Left renal pelvis (tissue), 4 donors: Measurements from ENCODE around the gene LY6G5B. TPM values are rescaled to one million over a fixed set of nuclear protein-coding genes. Genes with fewer than 3 reads are reported as not detected.

Experiments used
- DNase-seq, 4 donors: peaks; one replicate each; pipeline ENCODE4 v3.0.0-alpha.2; 2013; ENCODE audit warnings: low read depth in 4 of 4, low spot score in 3 of 4
- polyA plus RNA-seq, 4 donors: library from polyadenylated mRNA; unstranded; fragments of 120-200 nt; gene quantifications; one replicate each; pipeline ENCODE4 v1.2.1, GENCODE V29; 2013; ENCODE audit not compliant: insufficient read length in 4 of 4

The LY6G5B gene
- polyA plus RNA-seq: 10 to 100 TPM; 16.6 to 28.7 (median 20.9) TPM

DNA sequence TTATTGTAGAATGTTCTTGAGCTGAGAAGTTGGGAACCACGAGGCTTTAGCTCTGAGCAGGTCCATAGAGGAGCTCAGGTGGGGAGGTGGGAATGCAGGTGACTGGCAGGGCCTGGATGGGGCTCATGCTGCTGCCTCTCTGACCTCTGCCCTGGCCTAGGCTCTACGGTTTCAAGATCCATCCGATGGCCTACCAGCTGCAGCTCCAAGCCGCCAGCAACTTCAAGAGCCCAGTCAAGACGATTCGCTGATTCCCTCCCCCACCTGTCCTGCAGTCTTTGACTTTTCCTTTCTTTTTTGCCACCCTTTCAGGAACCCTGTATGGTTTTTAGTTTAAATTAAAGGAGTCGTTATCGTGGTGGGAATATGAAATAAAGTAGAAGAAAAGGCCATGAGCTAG lies at the start of gene LY6G5B:
LY6G5B (plus strand) TSS at position 301 of the 400 bp plus-strand sequence. CDS start 975 bp downstream, outside the sequence.
- DNase-seq: no peak

DNA sequence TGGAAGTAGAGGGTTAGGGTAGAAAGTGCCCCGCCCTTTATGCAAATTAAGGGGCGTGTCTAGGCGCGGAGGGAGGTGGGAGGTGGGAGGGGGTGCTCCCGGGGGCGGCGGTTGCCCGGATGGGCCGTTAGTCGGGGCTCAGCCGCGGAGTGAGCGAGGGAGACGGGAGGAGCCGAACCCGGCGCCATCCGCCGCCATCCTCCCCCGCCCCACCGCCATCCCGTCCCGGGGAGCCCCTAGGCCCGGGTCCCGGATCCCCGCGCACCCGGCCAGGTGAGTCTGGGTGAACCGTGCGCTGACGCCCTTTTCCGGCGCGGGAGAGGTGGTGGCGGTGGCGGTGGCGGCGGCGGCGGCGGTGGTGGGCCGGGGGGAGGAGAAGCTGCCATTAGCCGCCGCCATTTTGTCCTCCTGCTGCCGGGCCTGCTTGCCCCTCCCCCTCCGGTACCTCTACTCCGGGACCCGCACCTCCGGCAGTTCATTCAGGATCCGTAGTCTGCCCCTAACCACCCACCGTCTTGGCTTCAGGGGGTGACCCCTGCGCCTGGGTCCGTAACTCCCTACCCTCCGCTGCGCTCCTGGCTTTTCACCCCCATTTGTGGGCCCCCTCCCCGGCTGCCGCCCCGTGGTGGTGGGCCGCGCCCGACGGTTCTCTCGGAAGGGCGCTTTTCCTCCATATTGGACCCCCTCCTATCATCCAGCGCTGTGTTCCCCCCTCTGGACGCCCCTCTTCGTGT lies 49.0 kb upstream of the LY6G5B start, which contains the start of gene PRRC2A:
PRRC2A (plus strand) TSS at position 130 of the 734 bp plus-strand sequence. CDS start 2,075 bp downstream, outside the sequence.
- DNase-seq: peak in 2 of 4 donors; percentile 53 to 61

DNA sequence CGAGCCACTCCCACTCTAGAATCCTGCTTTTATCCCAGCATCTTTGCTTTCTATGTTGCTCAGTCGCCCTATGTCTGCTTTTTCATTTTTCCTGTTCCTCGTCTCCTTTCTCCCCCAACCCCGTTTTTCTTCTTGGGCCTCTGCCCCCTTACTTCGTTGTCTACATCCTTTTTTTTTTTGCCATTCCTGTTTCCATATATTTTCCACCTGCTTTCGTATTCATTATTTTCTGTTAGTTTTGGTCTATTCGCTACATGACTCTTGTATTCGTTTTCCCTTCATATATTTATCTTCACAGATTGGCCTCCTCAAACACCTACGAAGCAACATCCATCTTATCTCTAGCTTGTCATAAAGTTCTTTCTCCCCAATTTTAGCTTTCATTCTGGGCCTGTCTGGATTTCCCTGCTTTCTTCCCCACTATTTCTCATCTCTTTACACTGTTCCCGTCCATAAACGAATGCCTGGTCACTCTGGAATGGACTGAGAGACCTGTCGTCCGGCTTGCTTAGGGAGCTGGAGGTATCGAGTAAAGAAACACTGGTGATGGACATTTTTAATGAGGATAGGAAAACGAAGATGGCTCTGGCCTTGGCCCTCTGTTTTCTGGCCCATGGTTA lies 48.3 kb upstream of the LY6G5B start:
- DNase-seq: no peak

DNA sequence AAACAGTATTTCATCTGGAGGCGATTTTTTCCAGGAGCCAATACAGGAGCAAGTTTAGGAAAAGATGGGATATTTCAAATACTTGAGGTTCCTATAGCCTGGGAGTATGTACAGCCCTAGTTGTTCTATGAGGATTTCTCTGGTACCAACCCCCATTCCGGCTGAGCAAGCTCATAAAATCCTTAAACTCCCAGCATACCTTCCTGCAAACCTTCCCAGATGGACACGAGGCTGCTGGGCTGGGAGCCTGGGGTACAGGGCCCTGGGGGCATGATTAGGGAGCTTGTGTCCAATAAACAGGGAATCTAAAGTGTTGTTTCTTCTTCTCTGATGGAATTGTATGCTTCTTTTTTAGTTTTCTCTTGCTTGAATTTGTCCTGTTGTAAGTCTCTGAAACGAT lies 47.8 kb upstream of the LY6G5B start:
- DNase-seq: no peak

DNA sequence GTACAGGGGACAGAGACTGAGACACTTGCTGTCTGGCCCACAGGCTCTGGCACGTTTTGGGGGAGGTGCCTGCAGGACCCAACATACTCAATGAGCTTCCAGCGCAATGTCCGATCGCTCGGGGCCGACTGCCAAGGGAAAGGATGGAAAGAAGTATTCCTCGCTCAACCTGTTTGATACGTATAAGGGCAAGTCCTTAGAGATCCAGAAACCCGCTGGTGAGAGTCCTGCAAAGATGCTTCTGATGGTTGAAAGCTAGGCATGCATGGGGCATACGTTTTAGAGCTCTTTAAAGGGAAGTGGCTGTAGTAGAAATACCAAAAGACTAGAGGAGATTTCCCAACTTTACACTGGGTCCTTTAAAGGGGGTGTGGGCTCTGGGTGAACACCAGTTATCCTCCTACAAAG lies 47.1 kb upstream of the LY6G5B start:
- DNase-seq: no peak

DNA sequence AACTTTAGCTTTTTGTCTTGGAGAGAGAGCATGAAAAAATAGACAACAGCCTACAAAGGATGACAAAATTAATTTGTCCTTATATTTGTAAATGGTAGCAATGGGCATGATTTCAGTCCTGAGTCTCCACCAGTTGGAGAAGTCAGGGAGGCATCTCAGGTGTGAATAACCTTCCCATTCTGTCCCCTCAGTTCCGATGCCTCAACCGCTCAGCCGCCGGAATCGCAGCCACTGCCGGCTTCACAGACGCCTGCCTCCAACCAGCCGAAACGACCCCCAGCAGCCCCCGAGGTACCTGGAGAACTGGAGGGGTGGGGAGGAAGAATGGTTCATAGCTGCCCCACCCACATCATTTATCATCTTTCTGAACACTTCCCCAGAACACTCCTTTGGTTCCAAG lies 45.7 kb upstream of the LY6G5B start:
- DNase-seq: no peak

DNA sequence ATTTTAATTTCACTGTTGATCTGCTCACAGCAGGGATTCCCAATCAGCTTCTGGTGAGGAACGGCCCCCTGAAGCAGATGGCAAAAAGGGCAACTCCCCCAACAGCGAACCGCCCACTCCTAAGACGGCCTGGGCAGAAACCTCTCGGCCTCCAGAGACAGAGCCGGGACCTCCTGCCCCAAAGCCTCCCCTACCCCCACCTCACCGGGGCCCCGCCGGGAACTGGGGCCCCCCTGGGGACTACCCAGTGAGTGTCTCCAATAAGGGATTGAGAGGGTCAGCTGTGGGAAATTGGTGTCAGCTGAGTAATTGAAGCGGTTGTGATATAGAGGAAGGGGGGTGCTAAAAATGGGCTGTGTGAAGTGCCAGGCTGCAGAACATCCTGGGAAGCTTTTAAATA lies 42.8 kb upstream of the LY6G5B start:
- no peak for DNase-seq

DNA sequence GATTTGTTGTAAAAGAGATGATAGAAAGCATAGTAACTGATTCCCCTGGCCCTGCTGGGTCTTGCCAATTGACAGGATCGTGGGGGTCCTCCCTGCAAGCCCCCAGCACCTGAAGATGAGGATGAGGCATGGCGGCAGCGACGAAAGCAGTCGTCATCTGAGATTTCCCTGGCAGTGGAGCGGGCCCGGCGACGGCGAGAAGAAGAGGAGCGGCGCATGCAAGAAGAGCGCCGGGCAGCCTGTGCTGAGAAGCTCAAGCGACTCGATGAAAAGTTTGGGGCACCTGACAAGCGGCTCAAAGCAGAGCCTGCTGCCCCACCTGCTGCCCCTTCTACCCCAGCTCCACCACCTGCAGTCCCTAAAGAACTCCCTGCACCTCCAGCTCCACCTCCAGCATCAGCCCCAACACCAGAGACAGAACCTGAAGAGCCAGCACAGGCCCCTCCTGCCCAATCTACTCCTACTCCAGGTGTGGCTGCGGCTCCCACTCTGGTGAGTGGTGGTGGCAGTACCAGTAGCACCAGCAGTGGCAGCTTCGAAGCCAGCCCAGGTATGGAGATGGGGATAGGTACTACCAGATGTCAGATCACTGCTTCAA lies 42.0 kb upstream of the LY6G5B start:
- DNase-seq: no peak

DNA sequence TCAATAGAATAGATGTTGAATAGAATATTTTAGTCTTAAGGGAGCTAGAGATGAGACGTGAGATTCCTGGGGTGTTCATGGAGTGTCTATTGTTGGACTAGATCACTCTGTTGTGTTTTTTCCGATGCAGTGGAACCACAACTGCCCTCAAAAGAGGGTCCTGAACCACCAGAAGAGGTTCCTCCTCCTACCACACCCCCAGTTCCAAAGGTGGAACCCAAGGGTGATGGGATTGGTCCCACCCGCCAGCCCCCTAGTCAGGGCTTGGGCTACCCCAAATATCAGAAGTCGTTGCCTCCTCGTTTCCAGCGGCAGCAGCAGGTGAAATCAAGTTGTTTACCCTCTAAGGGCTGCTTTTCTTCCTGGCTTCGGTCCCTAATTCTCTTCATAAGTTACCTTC lies 40.8 kb upstream of the LY6G5B start:
- no peak for DNase-seq

DNA sequence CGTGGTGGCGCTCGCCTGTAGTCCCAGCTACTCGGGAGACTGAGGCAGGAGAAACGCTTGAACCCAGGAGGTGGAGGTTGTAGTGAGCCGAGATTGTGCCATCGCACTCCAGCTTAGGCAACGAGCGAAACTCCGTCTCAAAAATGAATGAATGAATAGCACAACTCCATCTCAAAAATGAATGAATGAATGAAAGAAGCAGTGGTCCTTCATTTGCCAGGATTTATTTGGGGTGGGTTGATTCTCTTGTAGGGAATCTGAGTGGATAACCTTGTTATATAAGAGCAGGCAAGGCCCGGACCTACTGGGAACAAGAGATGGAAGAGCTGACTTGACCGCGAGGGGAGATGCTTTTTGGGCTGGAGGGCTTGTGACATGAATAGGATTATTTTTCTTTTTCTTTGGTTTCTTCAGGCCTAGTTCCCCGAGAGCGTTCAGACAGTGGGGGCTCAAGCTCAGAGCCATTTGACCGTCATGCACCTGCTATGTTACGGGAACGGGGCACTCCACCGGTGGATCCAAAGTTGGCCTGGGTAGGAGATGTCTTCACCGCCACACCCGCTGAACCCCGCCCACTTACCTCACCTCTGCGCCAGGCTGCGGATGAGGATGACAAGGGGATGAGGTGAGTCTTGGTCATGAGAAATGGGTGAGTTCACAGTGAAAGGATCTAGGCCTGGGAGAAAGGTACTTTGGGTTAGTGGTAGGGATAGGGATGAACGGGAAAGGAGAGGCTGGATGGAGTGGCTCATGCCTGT lies 39.4 kb upstream of the LY6G5B start:
- no peak for DNase-seq

DNA sequence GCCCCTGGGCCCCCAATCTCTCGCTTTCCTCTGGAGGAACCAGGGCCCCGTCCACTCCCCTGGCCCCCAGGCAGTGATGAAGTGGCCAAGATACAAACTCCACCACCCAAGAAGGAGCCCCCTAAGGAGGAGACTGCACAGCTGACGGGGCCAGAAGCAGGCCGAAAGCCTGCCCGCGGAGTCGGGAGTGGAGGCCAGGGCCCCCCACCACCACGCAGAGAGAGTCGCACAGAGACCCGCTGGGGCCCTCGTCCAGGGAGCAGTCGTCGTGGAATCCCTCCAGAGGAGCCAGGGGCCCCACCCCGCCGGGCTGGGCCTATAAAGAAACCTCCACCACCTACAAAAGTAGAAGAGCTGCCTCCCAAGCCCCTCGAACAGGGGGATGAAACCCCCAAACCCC lies 38.6 kb upstream of the LY6G5B start:
- DNase-seq: no peak

- DNase-seq: no peak
These were observed 38.0 kb upstream of the LY6G5B start for GRCh38 chr6:31631681-31632278.

DNA sequence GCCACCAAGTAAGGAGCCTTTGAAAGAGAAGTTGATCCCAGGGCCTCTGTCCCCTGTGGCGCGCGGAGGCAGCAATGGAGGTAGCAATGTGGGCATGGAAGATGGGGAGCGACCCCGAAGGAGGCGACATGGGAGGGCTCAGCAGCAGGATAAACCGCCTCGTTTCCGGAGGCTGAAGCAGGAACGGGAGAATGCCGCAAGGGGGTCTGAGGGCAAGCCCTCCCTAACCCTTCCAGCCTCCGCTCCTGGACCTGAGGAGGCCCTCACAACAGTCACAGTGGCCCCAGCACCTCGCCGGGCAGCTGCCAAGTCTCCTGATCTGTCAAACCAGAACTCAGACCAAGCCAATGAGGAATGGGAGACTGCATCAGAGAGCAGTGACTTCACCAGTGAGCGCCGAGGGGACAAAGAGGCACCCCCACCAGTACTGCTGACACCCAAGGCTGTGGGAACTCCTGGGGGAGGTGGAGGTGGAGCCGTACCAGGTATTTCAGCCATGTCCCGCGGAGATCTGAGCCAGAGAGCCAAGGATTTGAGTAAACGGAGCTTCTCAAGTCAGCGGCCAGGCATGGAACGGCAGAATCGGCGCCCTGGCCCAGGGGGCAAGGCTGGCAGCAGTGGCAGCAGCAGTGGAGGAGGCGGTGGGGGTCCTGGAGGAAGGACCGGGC lies 37.4 kb upstream of the LY6G5B start:
- DNase-seq: no peak

DNA sequence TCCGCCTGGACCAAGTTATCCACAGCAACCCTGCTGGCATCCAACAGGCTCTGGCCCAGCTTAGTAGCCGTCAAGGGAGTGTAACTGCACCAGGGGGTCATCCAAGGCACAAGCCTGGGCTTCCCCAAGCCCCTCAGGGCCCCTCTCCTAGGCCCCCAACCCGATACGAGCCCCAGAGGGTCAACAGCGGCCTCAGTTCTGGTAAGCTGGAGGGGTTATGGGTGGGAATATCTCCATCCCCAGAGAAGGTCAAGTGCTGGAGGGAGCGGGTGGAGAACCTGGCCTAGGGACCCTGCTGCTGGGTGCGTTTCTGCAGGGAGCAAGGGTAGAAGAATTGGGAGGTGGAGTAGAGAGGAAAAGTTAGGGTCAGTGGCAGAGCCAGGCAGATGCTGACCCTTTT lies 36.3 kb upstream of the LY6G5B start:
- DNase-seq: no peak

- no peak for DNase-seq
These were observed 35.6 kb upstream of the LY6G5B start for GRCh38 chr6:31634131-31634530.

- DNase-seq: no peak
These were observed 34.7 kb upstream of the LY6G5B start for GRCh38 chr6:31634969-31635575.

DNA sequence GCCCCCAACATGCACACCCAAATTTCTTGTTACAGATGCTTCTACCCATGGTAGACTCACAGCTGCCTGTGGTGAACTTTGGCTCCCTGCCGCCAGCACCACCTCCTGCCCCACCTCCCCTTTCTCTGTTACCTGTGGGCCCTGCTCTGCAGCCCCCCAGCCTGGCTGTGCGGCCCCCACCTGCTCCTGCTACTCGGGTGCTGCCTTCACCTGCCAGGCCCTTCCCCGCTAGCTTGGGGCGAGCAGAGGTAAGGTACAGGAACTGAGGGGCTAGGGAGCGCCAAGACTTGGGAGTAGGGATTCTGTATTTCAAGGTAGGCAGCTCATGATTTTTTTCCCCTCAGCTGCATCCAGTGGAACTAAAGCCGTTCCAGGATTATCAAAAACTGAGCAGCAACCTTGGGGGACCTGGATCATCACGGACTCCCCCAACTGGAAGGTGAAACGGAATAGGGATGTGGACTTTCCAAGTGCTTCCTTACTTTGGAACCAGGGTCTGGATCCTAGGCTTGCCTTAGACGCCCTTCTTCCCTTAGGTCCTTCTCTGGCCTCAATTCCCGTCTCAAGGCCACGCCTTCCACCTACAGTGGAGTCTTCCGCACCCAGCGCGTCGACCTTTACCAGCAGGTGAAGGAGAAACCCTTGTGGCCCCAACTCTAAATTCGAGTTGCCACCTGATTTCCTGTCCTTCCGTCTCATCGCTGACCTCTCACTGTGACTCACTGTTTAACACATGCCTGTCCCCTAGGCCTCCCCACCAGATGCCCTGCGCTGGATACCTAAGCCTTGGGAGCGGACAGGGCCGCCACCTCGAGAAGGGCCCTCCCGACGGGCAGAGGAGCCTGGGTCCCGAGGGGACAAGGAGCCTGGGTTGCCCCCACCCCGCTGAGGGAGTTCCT lies 32.8 kb upstream of the LY6G5B start:
- DNase-seq: no peak

DNA sequence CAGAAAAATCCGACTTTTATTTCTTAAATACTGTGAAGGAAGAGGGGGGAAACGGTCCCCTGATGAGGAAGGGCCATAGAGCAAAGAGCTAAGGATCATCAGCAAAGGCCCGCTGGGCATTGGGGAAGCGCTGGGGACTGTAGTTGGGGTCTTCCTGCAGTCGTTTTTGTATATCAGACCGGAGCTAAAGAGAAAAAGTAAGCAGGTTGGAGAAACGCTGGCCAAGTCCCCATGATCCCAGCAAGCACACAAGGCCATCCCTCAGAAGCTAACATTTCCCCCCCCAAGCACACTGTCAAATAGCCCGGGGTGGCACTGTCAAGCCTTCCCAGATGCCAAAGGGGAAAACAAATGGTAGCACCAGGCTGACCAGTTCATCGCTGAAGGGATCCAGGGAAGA lies 30.7 kb upstream of the LY6G5B start:
- DNase-seq: no peak

GRCh38 chr6:31639449-31639861 lies 30.3 kb upstream of the LY6G5B start:
- DNase-seq: no peak
